H1 (cell line): Measurements from ENCODE around the gene SMAD1. TPM values are rescaled to one million over a fixed set of nuclear protein-coding genes. Genes with fewer than 3 reads are reported as not detected.

Experiments
- CTCF ChIA-PET: fragments of 300-600 bp; sonication (Branson Sonifier 250); formaldehyde crosslinking; loops from one replicate; lab custom pipeline; 2021; ENCODE audit not compliant: partially characterized antibody; lab: Charles Lee
- POLR2A ChIA-PET: fragments of 300-600 bp; sonication (Branson Sonifier 250); formaldehyde crosslinking; loops from one replicate; lab custom pipeline; 2021; ENCODE audit warnings: inconsistent platforms; ENCODE audit not compliant: partially characterized antibody; lab: Charles Lee
- DNase-seq, 2 experiments: peaks; one replicate each; pipeline versions ENCODE4 v3.0.0 to v3.0.0-alpha.2; 2010 to 2022; ENCODE audit warnings: low spot score in 2 of 2, low read depth in 1 of 2, mixed read lengths in 1 of 2
- FAIRE-seq: peaks from 2 replicates; lab custom pipeline; 2011; peaks lifted over from hg19 to GRCh38; lab: Jason Lieb, UNC
- H2AFZ ChIP-seq: 2 replicates; pipeline ENCODE4 v1.8.1; 2012; ENCODE audit warnings: low read length, inconsistent platforms
- H2AK5ac ChIP-seq: 2 replicates; pipeline ENCODE4 v1.6.1; 2013; ENCODE audit warnings: low read depth, low read length
- H2BK120ac ChIP-seq: replicated peaks from 2 replicates; pipeline ENCODE3; 2013; ENCODE audit warnings: low read depth, low read length, inconsistent platforms
- H2BK12ac ChIP-seq: 2 replicates; pipeline ENCODE4 v1.6.1; 2013; ENCODE audit warnings: low read depth, low read length
- H2BK15ac ChIP-seq: 2 replicates; pipeline ENCODE4 v1.6.1; 2013; ENCODE audit warnings: low read length
- H2BK20ac ChIP-seq: 2 replicates; pipeline ENCODE4 v1.6.1; 2013; ENCODE audit warnings: low read length
- H2BK5ac ChIP-seq: 2 replicates; pipeline ENCODE4 v1.6.1; 2013; ENCODE audit warnings: low read depth, low read length
- H3K14ac ChIP-seq: 2 replicates; pipeline ENCODE4 v1.6.1; 2013; ENCODE audit warnings: inconsistent platforms; ENCODE audit not compliant: insufficient read length
- H3K18ac ChIP-seq: 2 replicates; pipeline ENCODE4 v1.6.1; 2013; ENCODE audit warnings: low read length; ENCODE audit errors: extremely low read depth
- H3K23ac ChIP-seq: 2 replicates; pipeline ENCODE4 v1.6.1; 2013; ENCODE audit warnings: inconsistent platforms; ENCODE audit not compliant: insufficient read length
- H3K23me2 ChIP-seq: 2 replicates; pipeline ENCODE4 v1.6.1; 2013; ENCODE audit warnings: low read depth, low read length
- H3K27ac ChIP-seq: 2 replicates; pipeline ENCODE4 v1.6.1; 2011; ENCODE audit warnings: low read depth, low read length, inconsistent platforms
- H3K27me3 ChIP-seq, 4 experiments: replicated peaks in 1 of 4; 1 replicate in 1 of 4; 2 replicates in 3 of 4; pipeline versions ENCODE4 v1.6.1 to v1.8.1; 2011 to 2013; ENCODE audit warnings: low read length in 3 of 4, mild to moderate bottlenecking in 3 of 4, inconsistent platforms in 2 of 4, mixed read lengths in 2 of 4, moderate library complexity in 1 of 4; ENCODE audit not compliant: control insufficient read depth in 3 of 4, insufficient read depth in 3 of 4; ENCODE audit errors: extremely low read depth in 1 of 4
- H3K36me3 ChIP-seq, 4 experiments: 2 replicates each; pipeline versions ENCODE4 v1.6.1 to v1.8.1; 2011 to 2013; ENCODE audit warnings: mild to moderate bottlenecking in 4 of 4, low read length in 3 of 4, moderate library complexity in 2 of 4, control low read depth in 1 of 4, inconsistent platforms in 1 of 4; ENCODE audit not compliant: insufficient read depth in 4 of 4, control insufficient read depth in 2 of 4
- H3K4ac ChIP-seq: replicated peaks from 2 replicates; pipeline ENCODE3; 2013; ENCODE audit warnings: low read length, low read depth, mixed read lengths, inconsistent platforms; ENCODE audit not compliant: insufficient read length
- H3K4me1 ChIP-seq, 4 experiments: replicated peaks in 1 of 4; 1 replicate in 1 of 4; 2 replicates in 3 of 4; pipeline versions ENCODE4 v1.6.1 to v1.8.1; 2011 to 2013; ENCODE audit warnings: low read length in 3 of 4, inconsistent platforms in 2 of 4, mixed read lengths in 1 of 4; ENCODE audit not compliant: insufficient read depth in 4 of 4, control insufficient read depth in 3 of 4
- H3K4me2 ChIP-seq, 2 experiments: 2 replicates each; pipeline versions ENCODE4 v1.6.1 to v1.8.1; 2011 to 2013; ENCODE audit warnings: low read depth in 2 of 2, low read length in 2 of 2, control low read depth in 1 of 2, inconsistent platforms in 1 of 2, mild to moderate bottlenecking in 1 of 2; ENCODE audit not compliant: insufficient read depth in 1 of 2
- H3K4me3 ChIP-seq, 4 experiments: fragments of 200-600, 300-600 bp in 1 of 4; sonication (generic), shearing (Covaris generic), sonication (Bioruptor Twin) in 1 of 4; 2 replicates each; pipeline versions ENCODE4 v1.5.1 to v1.8.1; 2011 to 2016; ENCODE audit warnings: low read length in 4 of 4, low read depth in 3 of 4, control low read depth in 2 of 4, inconsistent platforms in 2 of 4, mild to moderate bottlenecking in 2 of 4, mixed read lengths in 1 of 4, moderate library complexity in 1 of 4; ENCODE audit not compliant: insufficient read depth in 2 of 4; ENCODE audit errors: extremely low read depth in 1 of 4
- H3K56ac ChIP-seq: replicated peaks from 2 replicates; pipeline ENCODE3; 2013; ENCODE audit warnings: low read depth, mild to moderate bottlenecking, mixed read lengths, low read length, inconsistent platforms; ENCODE audit not compliant: insufficient read length
- H3K79me1 ChIP-seq: 2 replicates; pipeline ENCODE4 v1.6.1; 2013; ENCODE audit warnings: low read depth, low read length, control low read depth
- H3K79me2 ChIP-seq, 2 experiments: 2 replicates each; pipeline versions ENCODE4 v1.6.1 to v1.8.1; 2012 to 2013; ENCODE audit warnings: low read length in 2 of 2, mild to moderate bottlenecking in 2 of 2, inconsistent platforms in 1 of 2; ENCODE audit not compliant: insufficient read depth in 2 of 2, control insufficient read depth in 1 of 2
- H3K9ac ChIP-seq, 4 experiments: replicated peaks in 1 of 4; 1 replicate in 1 of 4; 2 replicates in 3 of 4; pipeline versions ENCODE4 v1.6.1 to v1.8.1; 2011 to 2013; ENCODE audit warnings: low read depth in 3 of 4, low read length in 3 of 4, control low read depth in 2 of 4, mild to moderate bottlenecking in 2 of 4, moderate library complexity in 2 of 4, inconsistent platforms in 1 of 4; ENCODE audit errors: extremely low read depth in 1 of 4
- H3K9me3 ChIP-seq, 2 experiments: 2 replicates each; pipeline versions ENCODE4 v1.6.1 to v1.8.1; 2012 to 2013; ENCODE audit warnings: mild to moderate bottlenecking in 2 of 2, moderate library complexity in 2 of 2, control low read depth in 1 of 2, inconsistent platforms in 1 of 2, low read depth in 1 of 2, low read length in 1 of 2, mixed read lengths in 1 of 2; ENCODE audit not compliant: insufficient read depth in 2 of 2
- H4K20me1 ChIP-seq, 2 experiments: replicated peaks in 1 of 2; 2 replicates each; pipeline versions ENCODE3 to v1.8.1; 2011 to 2013; ENCODE audit warnings: inconsistent platforms in 2 of 2, low read length in 2 of 2, mild to moderate bottlenecking in 1 of 2; ENCODE audit not compliant: insufficient read depth in 2 of 2, control insufficient read depth in 1 of 2
- H4K5ac ChIP-seq: 2 replicates; pipeline ENCODE4 v1.6.1; 2013; ENCODE audit warnings: low read length, low read depth, mixed read lengths, inconsistent platforms; ENCODE audit not compliant: insufficient read length
- H4K8ac ChIP-seq: 2 replicates; pipeline ENCODE4 v1.8.0; 2013; ENCODE audit warnings: mild to moderate bottlenecking, moderate library complexity, low read length, inconsistent platforms; ENCODE audit not compliant: insufficient read depth; ENCODE audit errors: extremely low read depth
- H4K91ac ChIP-seq: replicated peaks from 2 replicates; pipeline ENCODE3; 2013; ENCODE audit warnings: low read length, mixed read lengths, inconsistent platforms; ENCODE audit not compliant: insufficient read length
- ASH2L ChIP-seq: fragments of 200-600, 300-600 bp; sonication (generic); IDR thresholded peaks from one replicate; pipeline ENCODE4 v1.7.1; 2017; ENCODE audit warnings: low read length
- ATF3 ChIP-seq: IDR thresholded peaks from 2 replicates; pipeline ENCODE4 v1.6.1; 2011; ENCODE audit warnings: low read depth, mild to moderate bottlenecking, low read length; ENCODE audit not compliant: insufficient read depth
- BRCA1 ChIP-seq: IDR thresholded peaks from 2 replicates; pipeline ENCODE4 v1.6.1; 2012; ENCODE audit warnings: low read depth, low read length, improper control_type of control experiment
- CREB1 ChIP-seq: IDR thresholded peaks from 2 replicates; pipeline ENCODE4 v1.6.1; 2012; ENCODE audit warnings: inconsistent platforms
- EZH2 ChIP-seq: fragments of 200-600 bp; sonication (generic); IDR thresholded peaks from 2 replicates; pipeline ENCODE4 v1.7.1; 2012; ENCODE audit warnings: low read depth, mild to moderate bottlenecking, moderate library complexity, low read length, inconsistent platforms; ENCODE audit not compliant: severe bottlenecking
- NANOG ChIP-seq: IDR thresholded peaks from 2 replicates; pipeline ENCODE4 v1.6.1; 2011; ENCODE audit warnings: low read length, low read depth, mild to moderate bottlenecking, inconsistent platforms; ENCODE audit not compliant: insufficient read depth, poor library complexity, severe bottlenecking
- NRF1 ChIP-seq: IDR thresholded peaks from 2 replicates; pipeline ENCODE4 v1.6.1; 2011; ENCODE audit warnings: mild to moderate bottlenecking, low read depth, low read length, improper control_type of control experiment
- SP1 ChIP-seq: IDR thresholded peaks from 2 replicates; pipeline ENCODE4 v1.6.1; 2011; ENCODE audit warnings: low read depth, low read length
- TAF7 ChIP-seq: optimal IDR thresholded peaks from 2 replicates; pipeline ENCODE3; 2011; ENCODE audit warnings: low read depth, mild to moderate bottlenecking, inconsistent platforms, low read length, moderate library complexity, borderline replicate concordance
- WGBS, 2 experiments: shearing (Covaris generic) in 1 of 2; methylation state at CpG; one replicate each; pipeline versions ENCODE4 v1.1.6 to v1.1.7; 2013 to 2015; ENCODE audit warnings: low lambda C conversion rate in 2 of 2, mixed read lengths in 2 of 2, inconsistent platforms in 1 of 2, low coverage in 1 of 2, missing lambda C conversion rate in 1 of 2; ENCODE audit not compliant: insufficient replicate concordance in 2 of 2, insufficient coverage in 1 of 2, insufficient read length in 1 of 2; ENCODE audit errors: extremely low coverage in 1 of 2, missing lambda C conversion rate in 1 of 2; 5-methylcytosine and 5-hydroxymethylcytosine counted together
- polyA plus RNA-seq, 7 experiments: library from polyadenylated mRNA; depleted of rRNA in 3 of 7; stranded (reverse) in 5 of 7; unstranded in 2 of 7; fragments of >200 nt in 5 of 7; fragments of 200-250 nt in 2 of 7; gene quantifications; 1 replicate in 5 of 7; 2 replicates in 1 of 7; 4 replicates in 1 of 7; pipeline versions ENCODE4 v1.2.1 to v1.2.3, GENCODE V29; 2011 to 2013; ENCODE audit warnings: missing spikeins in 2 of 7, mixed read lengths in 2 of 7
- total RNA-seq: library from RNA; stranded (reverse); fragmentation: NEBNext Ultra II Directional; extraction: Animal tissue kit (Norgen Biotek cat#: 25700); gene quantifications from 2 replicates; pipeline ENCODE4 v1.2.1, GENCODE V29; 2021
- TF ChIP-seq, protein P1 (sequence below): IDR thresholded peaks from 2 replicates; pipeline ENCODE4 v1.6.1; 2012; ENCODE audit warnings: inconsistent platforms
- TF ChIP-seq, protein P2 (sequence below): IDR thresholded peaks from 2 replicates; pipeline ENCODE4 v1.6.1; 2012; ENCODE audit warnings: low read length, inconsistent platforms

SMAD1 gene
- total and polyA plus RNA-seq, 2 of the 8 experiments (the other 6 are each of a cell fraction or from before 2014, with no cell fraction given), result 22.6 to 25.3 TPM

- H3K23ac ChIP-seq, result no peak overlapping the region
- no peak overlapping the region for H2AFZ ChIP-seq
- no peaks in the 10 kb centered on the region for H3K79me1 ChIP-seq
- no peak overlapping the region for H3K14ac ChIP-seq
- H4K5ac ChIP-seq, result no peak overlapping the region
- no peak overlapping the region for H3K27ac ChIP-seq
- H3K27me3 ChIP-seq, result peaks cover 0 to 1% (median 0%) of the 10 kb centered on the region in 4 experiments; a peak in 1 of 7 replicates
- H2BK5ac ChIP-seq, result no peak overlapping the region
- CTCF ChIA-PET, result no interaction called here
- no peaks in the 10 kb centered on the region for H3K36me3 ChIP-seq
- 93% methylated on average over 1 of the region's 1 CpG; no CpG with 5 or more reads in 1 of the 2 experiments for WGBS, 2 experiments
- no peak for DNase-seq
- no peak overlapping the region for H2BK12ac ChIP-seq
- H3K4me1 ChIP-seq, result 0 out of 7 replicates have a peak, but pooled peaks cover 0 to 4% (median 0%) of the 10 kb centered on the region in 4 experiments
- H3K4me3 ChIP-seq, result no peak overlapping the region
- no peak overlapping the region for H2BK20ac ChIP-seq
- no peak overlapping the region for H4K8ac ChIP-seq
- H2BK15ac ChIP-seq, result no peak overlapping the region
- no peak overlapping the region for H4K91ac ChIP-seq
- H3K9me3 ChIP-seq, result no peaks in the 10 kb centered on the region
- H3K18ac ChIP-seq, result no peak overlapping the region
- peaks cover 0 to 17% of the 10 kb centered on the region in 2 experiments; a peak in 2 of 4 replicates for H3K79me2 ChIP-seq
- H2BK120ac ChIP-seq, result no peak overlapping the region
- POLR2A ChIA-PET, result no interaction called here
- H4K20me1 ChIP-seq, result no peaks in the 10 kb centered on the region
- H3K4ac ChIP-seq, result no peak overlapping the region
- no peaks in the 10 kb centered on the region for H3K23me2 ChIP-seq
- no peak overlapping the region for H2AK5ac ChIP-seq
- no peak overlapping the region for H3K56ac ChIP-seq
- FAIRE-seq, result no peak
- no peak overlapping the region for H3K9ac ChIP-seq
- H3K4me2 ChIP-seq, result no peak overlapping the region
- TF ChIP-seq, protein P1, sequence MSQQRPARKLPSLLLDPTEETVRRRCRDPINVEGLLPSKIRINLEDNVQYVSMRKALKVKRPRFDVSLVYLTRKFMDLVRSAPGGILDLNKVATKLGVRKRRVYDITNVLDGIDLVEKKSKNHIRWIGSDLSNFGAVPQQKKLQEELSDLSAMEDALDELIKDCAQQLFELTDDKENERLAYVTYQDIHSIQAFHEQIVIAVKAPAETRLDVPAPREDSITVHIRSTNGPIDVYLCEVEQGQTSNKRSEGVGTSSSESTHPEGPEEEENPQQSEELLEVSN, result no peak
- TF ChIP-seq, protein P2, sequence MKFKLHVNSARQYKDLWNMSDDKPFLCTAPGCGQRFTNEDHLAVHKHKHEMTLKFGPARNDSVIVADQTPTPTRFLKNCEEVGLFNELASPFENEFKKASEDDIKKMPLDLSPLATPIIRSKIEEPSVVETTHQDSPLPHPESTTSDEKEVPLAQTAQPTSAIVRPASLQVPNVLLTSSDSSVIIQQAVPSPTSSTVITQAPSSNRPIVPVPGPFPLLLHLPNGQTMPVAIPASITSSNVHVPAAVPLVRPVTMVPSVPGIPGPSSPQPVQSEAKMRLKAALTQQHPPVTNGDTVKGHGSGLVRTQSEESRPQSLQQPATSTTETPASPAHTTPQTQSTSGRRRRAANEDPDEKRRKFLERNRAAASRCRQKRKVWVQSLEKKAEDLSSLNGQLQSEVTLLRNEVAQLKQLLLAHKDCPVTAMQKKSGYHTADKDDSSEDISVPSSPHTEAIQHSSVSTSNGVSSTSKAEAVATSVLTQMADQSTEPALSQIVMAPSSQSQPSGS, result no peak
- TF ChIP-seq CREB1 (no peak), NANOG (no peak), SP1 (no peak), NRF1 (no peak), EZH2 (no peak), BRCA1 (no peak), TAF7 (no peak), ASH2L (no peak), ATF3 (no peak)
These were observed 38.5 kb downstream of the SMAD1 start for GRCh38 chr4:145520172-145520571.
